Measurements from ENCODE around the gene GSE1.
"Not testable (repeated sequence)": the region's sequence is repeated elsewhere in the genome, so short reads cannot be mapped to it uniquely, and the experiment has no call there.

Gene GSE1

GRCh38 chr16:85588562-85589503, 24.3 kb upstream of the GSE1 start:
- Histone ChIP-seq H3K27me3 (peaks cover 0 to 59% (median 0%) of the 10 kb centered on the region in 11 experiments; a peak in 7 of 22 replicates), H3K27ac (peak overlapping the region in 2 of 11 experiments; percentile 12 to 46; a peak in 4 of 22 replicates), H3K36me3 (no peaks in the 10 kb centered on the region), H3K4me2 (peak overlapping the region in 9 of 11 experiments; percentile 35 to 99 (median 94); a peak in 17 of 22 replicates), H3K9me3 (replicated peaks in 1 of 11) (no peaks in the 10 kb centered on the region), H3K4me1 (peaks cover 24 to 100% (median 91%) of the 10 kb centered on the region in 10 experiments), H4K20me1 (peaks cover 63 to 97% (median 88%) of the 10 kb centered on the region in 11 experiments; a peak in 20 of 22 replicates), H3K4me3 (no peak overlapping the region), H3K9ac (peak overlapping the region in 6 of 11 experiments; percentile 6 to 62 (median 42); a peak in 9 of 22 replicates)
- TF ChIP-seq Cebpa-rat (IDR thresholded peaks at IDR 0.05), result no peak

GRCh38 chr16:85589688-85590505, 23.2 kb upstream of the GSE1 start:
- Histone ChIP-seq H4K20me1 (peaks cover 64 to 95% (median 87%) of the 10 kb centered on the region in 11 experiments), H3K36me3 (no peaks in the 10 kb centered on the region), H3K4me1 (peaks cover 25 to 100% (median 90%) of the 10 kb centered on the region in 10 experiments), H3K4me2 (peak overlapping the region in 6 of 11 experiments; percentile 65 to 99 (median 82); a peak in 8 of 22 replicates), H3K9ac (no peak overlapping the region), H3K9me3 (replicated peaks in 1 of 11) (no peaks in the 10 kb centered on the region), H3K27me3 (peaks cover 0 to 57% (median 0%) of the 10 kb centered on the region in 11 experiments; a peak in 7 of 22 replicates), H3K27ac (no peak overlapping the region), H3K4me3 (no peak overlapping the region)
- no peak for TF ChIP-seq Cebpa-rat (IDR thresholded peaks at IDR 0.05)

- Histone ChIP-seq H3K9me3 (replicated peaks in 1 of 11) (no peaks in the 10 kb centered on the region), H4K20me1 (peaks cover 64 to 95% (median 86%) of the 10 kb centered on the region in 11 experiments), H3K4me2 (peak overlapping the region in 8 of 11 experiments; percentile 65 to 85 (median 78); a peak in 12 of 22 replicates), H3K9ac (peak overlapping the region in 2 of 11 experiments; percentile 24 to 25; a peak in 1 of 22 replicates), H3K36me3 (no peaks in the 10 kb centered on the region), H3K4me3 (no peak overlapping the region), H3K4me1 (peaks cover 25 to 100% (median 90%) of the 10 kb centered on the region in 10 experiments), H3K27ac (no peak overlapping the region), H3K27me3 (peaks cover 0 to 56% (median 0%) of the 10 kb centered on the region in 11 experiments; a peak in 7 of 22 replicates)
- no peak for TF ChIP-seq Cebpa-rat (IDR thresholded peaks at IDR 0.05)
Observed at GRCh38 chr16:85590506-85590832, 22.7 kb upstream of the GSE1 start.

- Histone ChIP-seq H3K9me3 (replicated peaks in 1 of 11) (no peaks in the 10 kb centered on the region), H3K4me3 (no peak overlapping the region), H3K36me3 (no peaks in the 10 kb centered on the region), H3K4me2 (peak overlapping the region in 8 of 11 experiments; percentile 65 to 85 (median 78); a peak in 14 of 22 replicates), H3K9ac (peak overlapping the region in 4 of 11 experiments; percentile 2 to 43 (median 24); a peak in 4 of 22 replicates), H3K27ac (0 out of 22 replicates have a peak overlapping the region, but pooled peaks of 1 of the 11 experiments have one; percentile 3), H4K20me1 (peaks cover 61 to 91% (median 83%) of the 10 kb centered on the region in 11 experiments), H3K27me3 (peaks cover 0 to 51% (median 0%) of the 10 kb centered on the region in 11 experiments; a peak in 7 of 22 replicates), H3K4me1 (peaks cover 20 to 98% (median 88%) of the 10 kb centered on the region in 10 experiments)
- TF ChIP-seq Cebpa-rat (IDR thresholded peaks at IDR 0.05), result no peak
Observed at GRCh38 chr16:85591381-85591780, 21.7 kb upstream of the GSE1 start.

GRCh38 chr16:85592277-85592676, 20.8 kb upstream of the GSE1 start:
- not testable (repeated sequence) for H3K36me3 ChIP-seq; H3K4me3 ChIP-seq; H3K9me3 ChIP-seq (replicated peaks in 1 of 11)
- peaks cover 17 to 98% (median 86%) of the 10 kb centered on the region in 10 experiments for H3K4me1 ChIP-seq
- H3K9ac ChIP-seq, result peak overlapping the region in 4 of 11 experiments; percentile 23 to 47 (median 33); a peak in 4 of 22 replicates
- H3K27ac ChIP-seq, result peak overlapping the region in 2 of 11 experiments; percentile 37 to 46; a peak in 1 of 22 replicates
- peak overlapping the region; percentile 40 to 85 (median 75); a peak in 19 of 22 replicates for H3K4me2 ChIP-seq
- peaks cover 59 to 91% (median 80%) of the 10 kb centered on the region in 11 experiments for H4K20me1 ChIP-seq
- peaks cover 0 to 42% (median 0%) of the 10 kb centered on the region in 11 experiments; a peak in 6 of 22 replicates for H3K27me3 ChIP-seq

GRCh38 chr16:85592700-85593493, 20.2 kb upstream of the GSE1 start:
- Histone ChIP-seq H3K27me3 (peaks cover 0 to 36% (median 0%) of the 10 kb centered on the region in 11 experiments; a peak in 6 of 22 replicates), H3K4me3 (no peak overlapping the region), H3K4me1 (peaks cover 17 to 98% (median 86%) of the 10 kb centered on the region in 10 experiments), H3K4me2 (peak overlapping the region; percentile 40 to 85 (median 75); a peak in 21 of 22 replicates), H3K9ac (peak overlapping the region in 6 of 11 experiments; percentile 21 to 47 (median 24); a peak in 6 of 22 replicates), H3K27ac (peak overlapping the region in 2 of 11 experiments; percentile 37 to 46; a peak in 2 of 22 replicates), H3K36me3 (no peaks in the 10 kb centered on the region), H3K9me3 (replicated peaks in 1 of 11) (no peaks in the 10 kb centered on the region), H4K20me1 (peaks cover 53 to 91% (median 80%) of the 10 kb centered on the region in 11 experiments)
- no peak for TF ChIP-seq Cebpa-rat (IDR thresholded peaks at IDR 0.05)

GRCh38 chr16:85593494-85594221, 19.5 kb upstream of the GSE1 start:
- no peak overlapping the region for H3K27ac ChIP-seq
- peaks cover 52 to 91% (median 80%) of the 10 kb centered on the region in 11 experiments for H4K20me1 ChIP-seq

More at GRCh38 chr16:85593494-85594221, 19.5 kb upstream of the GSE1 start:
- Histone ChIP-seq H3K4me2 (peak overlapping the region; percentile 37 to 85 (median 76); a peak in 21 of 22 replicates), H3K4me1 (peaks cover 17 to 98% (median 86%) of the 10 kb centered on the region in 10 experiments), H3K4me3 (no peak overlapping the region), H3K9ac (peak overlapping the region in 3 of 11 experiments; percentile 38 to 47 (median 43); a peak in 2 of 22 replicates), H3K27me3 (peaks cover 0 to 36% (median 0%) of the 10 kb centered on the region in 11 experiments; a peak in 6 of 22 replicates), H3K36me3 (peaks cover 0 to 6% (median 0%) of the 10 kb centered on the region in 11 experiments; a peak in 1 of 22 replicates), H3K9me3 (replicated peaks in 1 of 11) (no peaks in the 10 kb centered on the region)
- TF ChIP-seq Cebpa-rat (IDR thresholded peaks at IDR 0.05), result no peak

Measured in BLaER1 treated with 17β-estradiol and CSF1 and Interleukin-3, amounts not matched to agents 10 nM and 100 nM (cell line).